GM21786 (cell line): ENCODE data around the gene FAM72B.
"Not testable (repeated sequence)": the region's sequence is repeated elsewhere in the genome, so short reads cannot be mapped to it uniquely, and the experiment has no call there.

Experiments used
- ATAC-seq: cut with Tn5 transposase; IDR thresholded peaks from one replicate; pipeline ENCODE4 v1.9.1; 2021; ENCODE audit not compliant: unreplicated experiment

FAM72B gene

DNA sequence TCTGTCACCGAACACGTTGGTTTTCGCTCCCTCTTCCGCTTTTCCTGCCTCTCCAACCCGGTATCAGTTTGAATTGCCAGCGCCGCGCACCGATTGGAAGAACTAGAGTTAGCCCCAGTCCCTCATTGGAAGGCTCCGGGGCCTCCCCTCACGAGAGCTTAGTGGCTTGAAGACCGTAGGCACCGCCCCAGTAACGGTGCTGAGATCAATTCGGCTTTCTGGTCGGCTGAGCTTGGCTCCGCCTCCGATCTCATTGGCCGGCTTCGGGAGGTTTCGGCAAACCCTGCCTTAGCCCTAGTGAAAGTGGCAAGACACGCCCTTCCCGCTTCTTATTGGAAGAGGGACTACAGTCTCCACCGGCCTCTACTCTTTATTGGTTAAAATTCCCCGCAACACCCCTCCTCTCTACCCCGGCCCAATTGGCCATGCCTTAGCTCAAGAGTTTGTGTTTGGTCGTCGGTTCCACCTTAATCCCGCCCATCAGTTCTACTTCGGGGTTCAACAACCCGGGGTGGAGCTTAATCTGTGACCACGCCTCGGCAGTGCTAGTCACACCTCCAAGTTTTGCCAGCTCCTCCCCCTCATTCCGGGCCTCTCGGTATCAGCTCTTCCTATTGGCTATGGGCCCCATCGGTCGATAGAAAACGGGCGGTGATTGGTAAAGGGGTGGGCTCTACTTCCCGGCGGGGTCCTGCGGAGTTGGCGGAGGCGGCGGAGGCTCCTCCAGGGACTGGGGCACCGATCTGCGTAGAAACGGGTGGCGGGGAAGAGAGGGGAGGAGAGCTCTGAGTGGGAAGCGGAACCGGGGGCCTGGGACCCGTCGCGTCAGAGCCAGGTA, at the start of gene FAM72B, which contains the start of gene SRGAP2C:
TSS of gene FAM72B (minus strand) at position 51 of the 838 bp plus-strand sequence. CDS start 851 bp downstream, outside the sequence.
TSS of gene SRGAP2C (plus strand) at position 686 of the 838 bp plus-strand sequence. CDS start 2,472 bp downstream, outside the sequence.
- peak; percentile 81 for ATAC-seq

DNA sequence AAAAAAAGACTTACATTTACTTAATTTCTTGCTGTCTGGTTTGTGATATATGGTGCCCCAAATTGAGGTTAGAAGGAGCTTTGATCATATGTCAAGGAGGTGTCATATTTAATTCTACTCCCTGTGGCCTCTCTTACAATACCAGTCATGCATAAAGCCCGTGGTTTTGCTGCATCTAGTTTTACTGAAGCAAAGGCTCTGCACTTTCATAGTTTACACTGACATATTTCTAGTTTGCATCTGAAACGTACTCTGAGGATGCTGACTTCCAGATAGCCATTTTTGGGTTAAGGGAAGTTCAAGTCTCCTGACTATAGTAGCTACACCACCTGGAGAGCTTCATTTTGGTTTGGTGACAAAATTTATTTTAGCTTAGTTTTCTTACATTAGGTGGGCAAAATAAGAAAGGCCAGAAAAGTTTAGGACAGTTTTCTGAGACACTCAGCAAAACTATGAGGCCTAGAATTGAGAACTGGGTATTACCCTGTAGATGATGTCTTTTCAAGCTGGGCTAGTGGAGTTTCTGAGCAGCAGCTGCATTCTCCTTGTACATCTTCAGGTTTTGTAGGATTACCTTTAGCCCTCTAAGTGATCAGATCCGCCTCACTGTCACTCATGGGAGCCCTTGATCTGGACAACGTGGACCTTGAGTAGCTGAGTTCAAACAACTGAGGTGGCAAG, 48.4 kb upstream of the FAM72B start:
- peak; percentile 90 for ATAC-seq

GRCh38 chr1:121230636-121231035, 46.5 kb upstream of the FAM72B start:
- not testable (repeated sequence) for ATAC-seq

GRCh38 chr1:121227544-121228330, 43.6 kb upstream of the FAM72B start:
- not testable (repeated sequence) for ATAC-seq

DNA sequence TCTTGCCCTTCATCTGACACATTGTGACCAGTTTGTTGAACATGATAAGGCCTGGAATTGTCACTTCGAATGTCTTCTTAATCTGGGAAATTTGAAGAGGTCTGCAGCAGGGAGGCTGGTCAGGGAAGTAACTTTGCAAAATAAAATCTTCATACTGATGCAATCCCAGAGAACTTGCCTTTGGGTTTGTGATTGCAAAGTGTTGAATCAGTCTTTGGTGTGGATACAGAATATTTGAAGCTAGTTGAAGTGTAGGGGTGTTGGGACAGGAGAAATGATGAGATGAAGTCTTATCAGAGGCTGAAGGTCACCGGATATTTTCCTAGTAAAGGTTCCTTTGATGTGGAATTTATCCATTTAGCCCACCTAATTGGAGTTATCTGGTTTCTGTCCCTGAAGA, 42.8 kb upstream of the FAM72B start:
- not testable (repeated sequence) for ATAC-seq

GRCh38 chr1:121226295-121226904, 42.3 kb upstream of the FAM72B start:
- ATAC-seq = not testable (repeated sequence)

GRCh38 chr1:121224714-121225113, 40.6 kb upstream of the FAM72B start:
- ATAC-seq = peak; percentile 99

DNA sequence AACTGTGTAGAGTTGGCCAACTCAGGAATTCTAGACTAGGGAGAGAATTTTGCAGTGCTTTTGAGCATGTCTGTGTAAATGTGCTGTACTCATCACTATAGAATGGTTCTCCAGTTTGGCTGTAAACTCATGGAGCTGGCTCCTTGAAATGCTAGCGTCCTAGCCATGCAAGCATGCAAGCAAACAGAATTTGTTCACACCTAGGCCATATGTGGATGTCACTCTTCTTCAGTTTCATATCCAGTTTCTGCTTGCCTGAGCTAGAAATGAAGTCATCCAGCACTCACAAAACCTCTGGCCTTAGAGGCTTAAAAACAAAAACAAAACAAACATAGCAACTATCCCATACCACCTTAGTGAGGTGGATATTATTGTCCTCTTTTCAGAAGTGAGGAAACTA, 37.6 kb upstream of the FAM72B start:
- peak; percentile 45 for ATAC-seq

GRCh38 chr1:121216676-121217075, 32.5 kb upstream of the FAM72B start:
- ATAC-seq = not testable (repeated sequence)

DNA sequence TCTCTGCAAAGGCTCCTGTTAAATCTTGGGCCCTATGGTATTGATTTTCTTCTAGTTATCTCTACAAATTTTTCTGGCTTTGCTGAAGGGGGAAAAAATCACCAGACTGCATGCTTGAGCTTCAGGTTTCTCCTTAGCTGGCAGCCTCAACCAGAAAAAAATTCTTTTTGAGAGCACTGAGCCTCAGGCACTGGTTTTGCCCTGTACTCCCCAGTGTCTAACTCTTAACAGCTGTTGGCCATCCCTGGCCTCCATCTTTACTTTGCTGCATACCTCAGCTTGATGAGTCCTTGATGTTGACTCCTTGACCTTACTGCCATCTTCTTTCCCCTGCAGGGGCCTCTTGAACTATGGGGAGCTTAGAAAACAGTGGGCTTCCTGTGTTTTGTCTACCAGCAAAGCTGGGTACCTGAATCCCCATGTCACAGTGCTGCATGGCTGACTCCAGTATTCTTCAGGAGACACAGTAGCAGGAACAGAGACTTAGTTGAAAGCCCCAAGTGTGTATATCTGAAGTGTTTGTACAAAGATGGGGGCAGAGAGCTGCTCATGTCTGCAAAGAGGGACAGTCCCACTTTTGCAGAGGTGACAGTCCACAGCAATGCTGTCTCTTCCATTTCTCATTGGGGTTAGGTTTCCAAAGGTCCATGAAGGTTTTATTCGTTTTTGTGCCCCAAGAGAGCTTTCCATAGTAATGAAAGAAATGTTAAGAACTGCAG, 31.7 kb upstream of the FAM72B start:
- not testable (repeated sequence) for ATAC-seq

GRCh38 chr1:121214544-121215156, 30.5 kb upstream of the FAM72B start:
- peak; percentile 52 for ATAC-seq

- ATAC-seq = not testable (repeated sequence)
These were observed 29.4 kb upstream of the FAM72B start for GRCh38 chr1:121213491-121213890.

DNA sequence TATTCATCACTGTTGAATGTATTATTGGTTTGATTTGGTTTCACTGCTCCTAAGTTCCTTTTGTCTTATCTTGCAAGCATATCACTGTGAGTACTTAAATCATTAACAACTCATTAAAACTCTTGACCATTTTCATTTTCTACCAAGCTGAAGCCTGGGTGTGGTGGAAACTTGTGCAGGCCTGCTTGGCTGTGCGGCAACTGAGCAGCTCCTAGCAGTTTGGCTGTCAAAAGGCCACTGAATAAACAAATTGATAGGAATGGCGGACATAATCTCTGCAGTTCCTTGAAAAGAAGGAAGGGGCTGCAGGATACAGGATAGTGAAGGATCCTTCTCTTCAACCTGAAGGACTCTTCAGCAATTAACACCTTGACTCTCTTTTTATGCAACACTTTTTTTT, 26.6 kb upstream of the FAM72B start:
- not testable (repeated sequence) for ATAC-seq

DNA sequence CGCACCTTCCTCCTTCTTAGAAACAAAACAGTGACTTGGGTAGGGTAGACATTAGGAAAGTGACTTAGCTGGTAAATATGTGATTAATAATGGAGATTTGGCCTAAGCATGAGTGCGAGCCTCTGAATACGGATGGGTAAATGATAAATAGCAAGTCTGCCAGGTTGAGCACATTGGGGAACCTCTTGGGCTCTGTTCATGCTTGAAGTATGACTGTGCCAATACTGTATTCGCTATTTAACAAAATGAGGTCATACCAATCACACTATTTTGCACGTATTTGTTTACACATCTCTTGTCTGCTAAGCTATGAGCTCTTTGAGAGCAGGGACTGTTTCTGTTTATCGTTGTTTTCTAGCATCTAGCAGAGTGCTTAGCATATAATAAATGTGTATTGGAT, 24.2 kb upstream of the FAM72B start:
- not testable (repeated sequence) for ATAC-seq

- ATAC-seq = not testable (repeated sequence)
These were observed 23.2 kb upstream of the FAM72B start for GRCh38 chr1:121207328-121207727.

DNA sequence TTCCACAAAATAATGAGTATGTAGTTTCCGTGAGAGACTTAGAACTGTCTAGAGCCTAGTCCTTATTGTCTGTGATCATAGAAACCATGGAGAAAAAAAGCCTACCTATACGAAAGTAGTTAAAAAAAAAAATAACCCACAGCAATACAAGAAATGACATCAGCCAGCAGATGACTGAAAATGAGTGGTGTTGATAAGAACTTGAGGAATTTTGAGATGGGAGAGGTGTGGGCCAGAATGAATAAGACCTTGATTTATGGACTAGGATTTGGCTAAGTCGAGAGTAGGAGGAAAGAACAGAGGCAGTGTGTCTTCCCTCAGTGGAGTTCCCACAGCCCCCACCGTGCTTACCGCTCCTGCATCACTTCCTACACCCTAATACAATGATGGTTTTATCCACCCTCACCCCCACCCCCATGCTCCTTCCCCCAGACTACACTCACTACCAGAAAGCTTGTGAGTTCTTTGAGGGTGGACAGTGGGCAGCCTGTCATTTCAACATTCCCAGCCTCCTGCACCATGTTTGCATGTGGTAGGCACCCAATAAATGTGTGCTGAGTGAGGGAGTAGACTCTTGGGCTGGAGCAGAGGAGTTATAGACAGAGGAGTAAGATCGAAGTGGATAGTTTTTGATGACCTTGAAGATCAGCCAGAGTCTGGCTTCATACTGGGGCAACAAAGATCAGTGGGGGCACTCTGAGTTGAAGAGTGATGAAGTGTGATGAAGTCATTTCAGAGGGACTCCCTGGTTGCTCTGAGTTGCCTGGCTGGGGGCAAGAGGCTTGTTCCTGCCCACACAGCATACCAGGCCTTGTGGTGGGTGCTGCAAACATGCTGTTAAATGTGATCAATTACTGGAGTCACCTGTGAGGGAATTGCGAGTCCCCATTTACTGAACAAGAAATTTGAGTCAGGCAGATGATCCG, 21.9 kb upstream of the FAM72B start:
- ATAC-seq = not testable (repeated sequence)

- ATAC-seq = not testable (repeated sequence)
These were observed 18.8 kb upstream of the FAM72B start for GRCh38 chr1:121202986-121203385.
